Measurements from ENCODE around the gene BPIFB3. TPM values are rescaled to one million over a fixed set of nuclear protein-coding genes. Genes with fewer than 3 reads are reported as not detected.

BPIFB3 gene
- total and polyA plus RNA-seq, 2 of the 13 experiments (the other 11 are each of a cell fraction or from before 2014, with no cell fraction given) = 0.09 TPM; not detected in 1

GRCh38 chr20:33005908-33006775 is 47.6 kb upstream of the BPIFB3 start (continued):
- TF ChIP-seq NFATC3 (CRISPR knock-in tag; IDR thresholded peaks at IDR 0.05) (peak; percentile 58; the same call in 1 of the 2 replicates), SIX4 (CRISPR knock-in tag; IDR thresholded peaks at IDR 0.05) (peak; percentile 53; the same call in 1 of the 2 replicates), KIAA2018 (CRISPR knock-in tag; IDR thresholded peaks at IDR 0.05; ENCODE audit: borderline replicate concordance) (no peak; the same call in 1 of the 2 replicates), TARDBP (CRISPR knock-in tag; IDR thresholded peaks at IDR 0.05) (peak; percentile 99), KLF15 (CRISPR knock-in tag; IDR thresholded peaks at IDR 0.05; ENCODE audit: borderline replicate concordance) (no peak), TFDP2 (CRISPR knock-in tag; IDR thresholded peaks at IDR 0.05) (no peak), BATF2 (CRISPR knock-in tag; IDR thresholded peaks at IDR 0.05) (no peak), JUNB (CRISPR knock-in tag; IDR thresholded peaks at IDR 0.05; ENCODE audit: borderline replicate concordance) (no peak), HNRNPK (IDR thresholded peaks at IDR 0.05; ENCODE audit: low read depth, low read length, poor library complexity, severe bottlenecking) (no peak), ZNF749 (CRISPR knock-in tag; IDR thresholded peaks at IDR 0.05; ENCODE audit: borderline replicate concordance) (peak; percentile 56; the same call in 1 of the 2 replicates), MAF1 (CRISPR knock-in tag; IDR thresholded peaks at IDR 0.05; ENCODE audit: borderline replicate concordance) (no peak), KDM5B (CRISPR knock-in tag; IDR thresholded peaks at IDR 0.05; ENCODE audit: borderline replicate concordance) (no peak; the same call in 1 of the 2 replicates), NRL (CRISPR knock-in tag; IDR thresholded peaks at IDR 0.05; ENCODE audit: borderline replicate concordance) (peak; percentile 95), ARNT2 (CRISPR knock-in tag; IDR thresholded peaks at IDR 0.05; ENCODE audit: low read depth) (peak; percentile 63; the same call in 1 of the 2 replicates), KMT2B (CRISPR knock-in tag; IDR thresholded peaks at IDR 0.05) (no peak), GZF1 (CRISPR knock-in tag; IDR thresholded peaks at IDR 0.05) (no peak)
